WTC11 (cell line): ENCODE results near the gene UBTD1. TPM values are rescaled to one million over a fixed set of nuclear protein-coding genes. Genes with fewer than 3 reads are reported as not detected.

ENCODE experiments used
- ATAC-seq: fragments of 200-7000 bp; cut with Tn5 transposase; 2 replicates; pipeline ENCODE4 v1.10.0; 2021; ENCODE audit warnings: mild to moderate bottlenecking, moderate library complexity
- CTCF ChIA-PET: fragments of 300-600 bp; sonication (Branson Sonifier 250); formaldehyde crosslinking; loops from one replicate; lab custom pipeline; 2021; ENCODE audit warnings: antibody characterized with exemption; lab: Charles Lee
- POLR2A ChIA-PET: fragments of 350-600 bp; sonication (Branson Sonifier 250); formaldehyde crosslinking; loops from one replicate; lab custom pipeline; 2021; ENCODE audit warnings: antibody characterized with exemption; lab: Charles Lee
- DNase-seq: peaks from one replicate; pipeline ENCODE4 v3.0.0; 2021; ENCODE audit warnings: low spot score
- H3K27ac Mint-ChIP-seq: 2 replicates; pipeline ENCODE4 v1.8.0; 2021; ENCODE audit warnings: mixed read lengths
- H3K27me3 Mint-ChIP-seq: 2 replicates; pipeline ENCODE4 v1.8.0; 2021; ENCODE audit warnings: low read depth, mild to moderate bottlenecking, moderate library complexity, mixed read lengths
- H3K36me3 Mint-ChIP-seq: 2 replicates; pipeline ENCODE4 v1.8.0; 2021; ENCODE audit warnings: mixed read lengths
- H3K4me1 Mint-ChIP-seq: 2 replicates; pipeline ENCODE4 v1.8.0; 2022; ENCODE audit warnings: mixed read lengths
- H3K4me3 Mint-ChIP-seq: 2 replicates; pipeline ENCODE4 v1.8.0; 2021; ENCODE audit warnings: mild to moderate bottlenecking, moderate library complexity, mixed read lengths
- H3K9me3 Mint-ChIP-seq: 2 replicates; pipeline ENCODE4 v1.8.0; 2021; ENCODE audit warnings: mixed read lengths
- ATF1 ChIP-seq: sonication (generic); formaldehyde crosslinking; IDR thresholded peaks from 2 replicates; pipeline ENCODE4 v1.8.1; 2023; ENCODE audit warnings: mild to moderate bottlenecking, moderate library complexity, missing genetic modification reagents
- ATF2 ChIP-seq: sonication (generic); formaldehyde crosslinking; IDR thresholded peaks from 2 replicates; pipeline ENCODE4 v1.8.1; 2022; ENCODE audit warnings: low read depth, missing genetic modification reagents, borderline replicate concordance
- CBFB ChIP-seq: sonication (generic); formaldehyde crosslinking; IDR thresholded peaks from 2 replicates; pipeline ENCODE4 v1.8.1; 2022; ENCODE audit warnings: mild to moderate bottlenecking, low read depth, missing genetic modification reagents
- ETV6 ChIP-seq: sonication (generic); formaldehyde crosslinking; IDR thresholded peaks from 2 replicates; pipeline ENCODE4 v1.8.1; 2022; ENCODE audit warnings: mild to moderate bottlenecking, missing genetic modification reagents
- GABPB1 ChIP-seq: sonication (generic); formaldehyde crosslinking; IDR thresholded peaks from 2 replicates; pipeline ENCODE4 v1.8.1; 2023; ENCODE audit warnings: mild to moderate bottlenecking, missing genetic modification reagents
- MAX ChIP-seq: sonication (generic); formaldehyde crosslinking; IDR thresholded peaks from 2 replicates; pipeline ENCODE4 v1.8.0; 2022; ENCODE audit warnings: mild to moderate bottlenecking, missing genetic modification reagents
- MXD4 ChIP-seq: fragments of 250-450 bp; sonication (Bioruptor Pico); IDR thresholded peaks from 2 replicates; pipeline ENCODE4 v1.8.0; 2021; ENCODE audit warnings: mild to moderate bottlenecking, moderate library complexity, borderline replicate concordance
- MYBL2 ChIP-seq: sonication (generic); formaldehyde crosslinking; IDR thresholded peaks from 2 replicates; pipeline ENCODE4 v1.8.1; 2023; ENCODE audit warnings: mild to moderate bottlenecking, moderate library complexity, missing genetic modification reagents
- NFYB ChIP-seq: sonication (generic); formaldehyde crosslinking; conservative IDR thresholded peaks from 2 replicates; pipeline ENCODE4 v1.8.0; 2022; ENCODE audit warnings: low read depth, missing genetic modification reagents
- NR2C2 ChIP-seq: sonication (generic); formaldehyde crosslinking; IDR thresholded peaks from 2 replicates; pipeline ENCODE4 v1.8.0; 2022; ENCODE audit warnings: mild to moderate bottlenecking, missing genetic modification reagents
- TP53 ChIP-seq: sonication (generic); formaldehyde crosslinking; IDR thresholded peaks from 2 replicates; pipeline ENCODE4 v1.8.1; 2023; ENCODE audit warnings: mild to moderate bottlenecking, missing genetic modification reagents
- ZNF138 ChIP-seq: sonication (generic); formaldehyde crosslinking; conservative IDR thresholded peaks from 2 replicates; pipeline ENCODE4 v1.8.1; 2022; ENCODE audit warnings: mild to moderate bottlenecking, moderate library complexity, missing genetic modification reagents
- ZNF232 ChIP-seq: sonication (generic); formaldehyde crosslinking; IDR thresholded peaks from 2 replicates; pipeline ENCODE4 v1.8.0; 2022; ENCODE audit warnings: mild to moderate bottlenecking, missing genetic modification reagents
- ZNF416 ChIP-seq: fragments of 250-450 bp; sonication (Bioruptor Pico); IDR thresholded peaks from 2 replicates; pipeline ENCODE4 v1.9.0; 2021; ENCODE audit warnings: mild to moderate bottlenecking, inconsistent platforms
- ZNF423 ChIP-seq: fragments of 250-450 bp; sonication (Bioruptor Pico); IDR thresholded peaks from 2 replicates; pipeline ENCODE4 v2.1.2; 2022; ENCODE audit warnings: mild to moderate bottlenecking, moderate library complexity
- total RNA-seq: library from RNA; stranded (reverse); gene quantifications from 3 replicates; pipeline ENCODE4 v1.2.3, GENCODE V29; 2021
- TF ChIP-seq, protein P1 (sequence below): sonication (generic); formaldehyde crosslinking; IDR thresholded peaks from 2 replicates; pipeline ENCODE4 v1.8.0; 2023; ENCODE audit warnings: missing genetic modification reagents, mild to moderate bottlenecking, borderline replicate concordance
- TF ChIP-seq, protein P2 (sequence below): sonication (generic); formaldehyde crosslinking; IDR thresholded peaks from 2 replicates; pipeline ENCODE4 v1.8.1; 2022; ENCODE audit warnings: mild to moderate bottlenecking, moderate library complexity, missing genetic modification reagents
- TF ChIP-seq, protein P3 (sequence below): fragments of 250-450 bp; sonication (Bioruptor Pico); IDR thresholded peaks from 2 replicates; pipeline ENCODE4 v1.9.0; 2021; ENCODE audit warnings: mild to moderate bottlenecking
- TF ChIP-seq, protein P4 (sequence below): fragments of 250-450 bp; sonication (Bioruptor Pico); IDR thresholded peaks from 2 replicates; pipeline ENCODE4 v1.8.0; 2021; ENCODE audit warnings: mild to moderate bottlenecking

Gene UBTD1
- total RNA-seq, 1 experiment from 2014 or later, result 35.7 TPM

GRCh38 chr10:97506199-97506991, 7.7 kb downstream of the UBTD1 start:
- ATAC-seq (no peak; the same call in 1 of the 2 replicates), DNase-seq (no peak)
- Mint-ChIP-seq H3K27ac (no peak overlapping the region), H3K36me3 (no peaks in the 10 kb centered on the region), H3K27me3 (peaks cover 2% of the 10 kb centered on the region; the same call in 1 of the 2 replicates)
- no peak for TF ChIP-seq MYBL2
- no peak for TF ChIP-seq GABPB1 (CRISPR knock-in tag)
- TF ChIP-seq TP53 (CRISPR knock-in tag), result no peak
- TF ChIP-seq ZNF232 (CRISPR knock-in tag), result no peak
- TF ChIP-seq ZNF416 (CRISPR knock-in tag), result no peak
- no peak for TF ChIP-seq NFYB (CRISPR knock-in tag)
- no peak for TF ChIP-seq NR2C2 (CRISPR knock-in tag)
- no peak for TF ChIP-seq ZNF138 (CRISPR knock-in tag)
- no peak for TF ChIP-seq ETV6
- TF ChIP-seq, protein P1, sequence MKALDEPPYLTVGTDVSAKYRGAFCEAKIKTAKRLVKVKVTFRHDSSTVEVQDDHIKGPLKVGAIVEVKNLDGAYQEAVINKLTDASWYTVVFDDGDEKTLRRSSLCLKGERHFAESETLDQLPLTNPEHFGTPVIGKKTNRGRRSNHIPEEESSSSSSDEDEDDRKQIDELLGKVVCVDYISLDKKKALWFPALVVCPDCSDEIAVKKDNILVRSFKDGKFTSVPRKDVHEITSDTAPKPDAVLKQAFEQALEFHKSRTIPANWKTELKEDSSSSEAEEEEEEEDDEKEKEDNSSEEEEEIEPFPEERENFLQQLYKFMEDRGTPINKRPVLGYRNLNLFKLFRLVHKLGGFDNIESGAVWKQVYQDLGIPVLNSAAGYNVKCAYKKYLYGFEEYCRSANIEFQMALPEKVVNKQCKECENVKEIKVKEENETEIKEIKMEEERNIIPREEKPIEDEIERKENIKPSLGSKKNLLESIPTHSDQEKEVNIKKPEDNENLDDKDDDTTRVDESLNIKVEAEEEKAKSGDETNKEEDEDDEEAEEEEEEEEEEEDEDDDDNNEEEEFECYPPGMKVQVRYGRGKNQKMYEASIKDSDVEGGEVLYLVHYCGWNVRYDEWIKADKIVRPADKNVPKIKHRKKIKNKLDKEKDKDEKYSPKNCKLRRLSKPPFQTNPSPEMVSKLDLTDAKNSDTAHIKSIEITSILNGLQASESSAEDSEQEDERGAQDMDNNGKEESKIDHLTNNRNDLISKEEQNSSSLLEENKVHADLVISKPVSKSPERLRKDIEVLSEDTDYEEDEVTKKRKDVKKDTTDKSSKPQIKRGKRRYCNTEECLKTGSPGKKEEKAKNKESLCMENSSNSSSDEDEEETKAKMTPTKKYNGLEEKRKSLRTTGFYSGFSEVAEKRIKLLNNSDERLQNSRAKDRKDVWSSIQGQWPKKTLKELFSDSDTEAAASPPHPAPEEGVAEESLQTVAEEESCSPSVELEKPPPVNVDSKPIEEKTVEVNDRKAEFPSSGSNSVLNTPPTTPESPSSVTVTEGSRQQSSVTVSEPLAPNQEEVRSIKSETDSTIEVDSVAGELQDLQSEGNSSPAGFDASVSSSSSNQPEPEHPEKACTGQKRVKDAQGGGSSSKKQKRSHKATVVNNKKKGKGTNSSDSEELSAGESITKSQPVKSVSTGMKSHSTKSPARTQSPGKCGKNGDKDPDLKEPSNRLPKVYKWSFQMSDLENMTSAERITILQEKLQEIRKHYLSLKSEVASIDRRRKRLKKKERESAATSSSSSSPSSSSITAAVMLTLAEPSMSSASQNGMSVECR (CRISPR knock-in tag), result no peak
- TF ChIP-seq, protein P2, sequence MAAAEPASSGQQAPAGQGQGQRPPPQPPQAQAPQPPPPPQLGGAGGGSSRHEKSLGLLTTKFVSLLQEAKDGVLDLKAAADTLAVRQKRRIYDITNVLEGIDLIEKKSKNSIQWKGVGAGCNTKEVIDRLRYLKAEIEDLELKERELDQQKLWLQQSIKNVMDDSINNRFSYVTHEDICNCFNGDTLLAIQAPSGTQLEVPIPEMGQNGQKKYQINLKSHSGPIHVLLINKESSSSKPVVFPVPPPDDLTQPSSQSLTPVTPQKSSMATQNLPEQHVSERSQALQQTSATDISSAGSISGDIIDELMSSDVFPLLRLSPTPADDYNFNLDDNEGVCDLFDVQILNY (CRISPR knock-in tag), result no peak
- TF ChIP-seq, protein P3, sequence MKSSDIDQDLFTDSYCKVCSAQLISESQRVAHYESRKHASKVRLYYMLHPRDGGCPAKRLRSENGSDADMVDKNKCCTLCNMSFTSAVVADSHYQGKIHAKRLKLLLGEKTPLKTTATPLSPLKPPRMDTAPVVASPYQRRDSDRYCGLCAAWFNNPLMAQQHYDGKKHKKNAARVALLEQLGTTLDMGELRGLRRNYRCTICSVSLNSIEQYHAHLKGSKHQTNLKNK (CRISPR knock-in tag), result no peak
- no peak for TF ChIP-seq MXD4 (CRISPR knock-in tag)
- TF ChIP-seq CBFB (CRISPR knock-in tag), result no peak
- no peak for TF ChIP-seq ZNF423 (CRISPR knock-in tag)
- TF ChIP-seq, all 79 proteins: peak for 0
- no peaks in the 10 kb centered on the region for H3K9me3 Mint-ChIP-seq
- CTCF ChIA-PET, result interaction anchor here (1.5 kb wide), 1 partner anchor 28 kb away, joined by 10 read pairs; no protein-coding TSS in a partner anchor
- POLR2A ChIA-PET, result no interaction called here
- H3K4me3 Mint-ChIP-seq, result no peak overlapping the region
- H3K4me1 Mint-ChIP-seq, result peaks cover 18% of the 10 kb centered on the region

GRCh38 chr10:97508342-97508741, 9.6 kb downstream of the UBTD1 start:
- H3K4me3 Mint-ChIP-seq, result no peak overlapping the region
- H3K27ac Mint-ChIP-seq, result 0 out of 2 replicates have a peak overlapping the region, but pooled peaks have one; percentile 64
- H3K9me3 Mint-ChIP-seq, result no peaks in the 10 kb centered on the region
- H3K4me1 Mint-ChIP-seq, result peaks cover 24% of the 10 kb centered on the region
- ATAC-seq, result peak; percentile 76
- ChIA-PET POLR2A (interaction anchor here (0.6 kb wide), 1 partner anchor 37 kb away, joined by 3 read pairs; no protein-coding TSS in a partner anchor), CTCF (interaction anchor here (1.1 to 1.9 kb wide), 5 partner anchors 9 to 45 kb away, joined by 3 to 12 read pairs (median 6); partner anchors contain the start of gene UBTD1)
- no peaks in the 10 kb centered on the region for H3K27me3 Mint-ChIP-seq
- no peaks in the 10 kb centered on the region for H3K36me3 Mint-ChIP-seq
- no peak for DNase-seq
- TF ChIP-seq ATF2 (no peak), MXD4 (CRISPR knock-in tag) (no peak), MAX (no peak), CBFB (CRISPR knock-in tag) (no peak), ATF1 (CRISPR knock-in tag) (no peak)
- TF ChIP-seq, protein P4, sequence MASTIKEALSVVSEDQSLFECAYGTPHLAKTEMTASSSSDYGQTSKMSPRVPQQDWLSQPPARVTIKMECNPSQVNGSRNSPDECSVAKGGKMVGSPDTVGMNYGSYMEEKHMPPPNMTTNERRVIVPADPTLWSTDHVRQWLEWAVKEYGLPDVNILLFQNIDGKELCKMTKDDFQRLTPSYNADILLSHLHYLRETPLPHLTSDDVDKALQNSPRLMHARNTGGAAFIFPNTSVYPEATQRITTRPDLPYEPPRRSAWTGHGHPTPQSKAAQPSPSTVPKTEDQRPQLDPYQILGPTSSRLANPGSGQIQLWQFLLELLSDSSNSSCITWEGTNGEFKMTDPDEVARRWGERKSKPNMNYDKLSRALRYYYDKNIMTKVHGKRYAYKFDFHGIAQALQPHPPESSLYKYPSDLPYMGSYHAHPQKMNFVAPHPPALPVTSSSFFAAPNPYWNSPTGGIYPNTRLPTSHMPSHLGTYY, result no peak
- TF ChIP-seq, protein P2 (CRISPR knock-in tag), result no peak
